GM12801 (cell line): ENCODE results near the gene HRH2.

Source experiments
- TF ChIP-seq, protein P1 (sequence below): IDR thresholded peaks from one replicate; pipeline ENCODE4 v1.5.1; 2011; ENCODE audit warnings: control low read depth; ENCODE audit not compliant: insufficient read length; ENCODE audit errors: extremely low read depth

HRH2 gene

DNA sequence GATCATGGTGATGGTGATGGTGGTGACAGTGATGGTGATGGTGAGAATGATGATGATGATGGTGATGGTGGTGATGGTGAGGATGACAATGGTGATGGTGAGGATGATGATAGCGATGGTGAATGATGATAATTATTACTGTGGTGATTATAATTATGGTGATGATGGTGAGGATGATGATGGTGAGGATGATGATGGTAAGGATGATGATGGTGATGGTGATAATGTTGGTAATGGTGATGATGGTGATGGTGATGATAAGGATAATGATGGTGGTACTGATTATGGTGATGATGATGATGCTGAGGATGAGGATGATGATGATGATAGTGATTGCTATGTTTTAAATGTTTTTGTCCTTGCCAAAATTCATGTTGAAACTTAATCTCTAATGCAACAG is 37.3 kb upstream of the HRH2 start:
- TF ChIP-seq, protein P1, sequence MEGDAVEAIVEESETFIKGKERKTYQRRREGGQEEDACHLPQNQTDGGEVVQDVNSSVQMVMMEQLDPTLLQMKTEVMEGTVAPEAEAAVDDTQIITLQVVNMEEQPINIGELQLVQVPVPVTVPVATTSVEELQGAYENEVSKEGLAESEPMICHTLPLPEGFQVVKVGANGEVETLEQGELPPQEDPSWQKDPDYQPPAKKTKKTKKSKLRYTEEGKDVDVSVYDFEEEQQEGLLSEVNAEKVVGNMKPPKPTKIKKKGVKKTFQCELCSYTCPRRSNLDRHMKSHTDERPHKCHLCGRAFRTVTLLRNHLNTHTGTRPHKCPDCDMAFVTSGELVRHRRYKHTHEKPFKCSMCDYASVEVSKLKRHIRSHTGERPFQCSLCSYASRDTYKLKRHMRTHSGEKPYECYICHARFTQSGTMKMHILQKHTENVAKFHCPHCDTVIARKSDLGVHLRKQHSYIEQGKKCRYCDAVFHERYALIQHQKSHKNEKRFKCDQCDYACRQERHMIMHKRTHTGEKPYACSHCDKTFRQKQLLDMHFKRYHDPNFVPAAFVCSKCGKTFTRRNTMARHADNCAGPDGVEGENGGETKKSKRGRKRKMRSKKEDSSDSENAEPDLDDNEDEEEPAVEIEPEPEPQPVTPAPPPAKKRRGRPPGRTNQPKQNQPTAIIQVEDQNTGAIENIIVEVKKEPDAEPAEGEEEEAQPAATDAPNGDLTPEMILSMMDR, result no peak

DNA sequence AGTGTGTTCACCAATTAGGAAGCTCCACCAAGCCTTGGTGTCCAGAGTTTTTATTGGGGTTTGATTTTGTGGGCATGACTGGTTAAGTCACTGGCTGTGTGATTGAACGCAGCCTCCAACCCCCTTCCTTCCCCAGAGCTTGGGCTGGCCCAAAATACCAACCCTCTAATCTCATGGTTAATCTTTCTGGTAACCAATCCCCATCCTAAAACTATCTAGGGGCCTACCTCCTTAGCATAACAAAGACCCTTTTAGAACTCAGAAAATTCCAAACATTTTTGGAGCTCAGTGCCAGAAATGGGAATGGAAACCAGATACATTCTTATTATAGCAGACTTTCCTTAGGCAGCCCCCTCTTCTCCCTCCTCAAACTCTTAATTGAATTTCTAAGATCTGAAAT is 35.9 kb upstream of the HRH2 start:
- TF ChIP-seq, protein P1, result no peak

DNA sequence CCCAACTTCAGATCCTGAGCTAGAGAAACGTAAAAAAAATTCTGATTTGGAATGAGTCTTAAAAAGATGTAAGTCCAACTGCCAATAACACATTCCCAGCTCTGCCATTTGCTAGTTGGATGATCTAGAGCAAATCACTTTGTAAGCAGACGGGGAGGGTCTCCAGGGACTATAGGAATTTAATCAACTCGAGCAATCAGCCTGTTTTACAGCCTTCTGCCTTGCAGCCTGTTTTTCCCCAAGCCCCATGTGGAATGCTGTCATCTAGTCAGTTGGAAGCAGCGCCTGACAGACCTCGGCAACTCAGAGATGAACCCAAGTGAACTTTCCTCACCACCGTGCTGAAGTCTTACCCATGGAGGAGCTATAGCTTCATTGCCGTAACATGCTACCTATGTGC is 34.8 kb upstream of the HRH2 start:
- TF ChIP-seq, protein P1, result no peak

DNA sequence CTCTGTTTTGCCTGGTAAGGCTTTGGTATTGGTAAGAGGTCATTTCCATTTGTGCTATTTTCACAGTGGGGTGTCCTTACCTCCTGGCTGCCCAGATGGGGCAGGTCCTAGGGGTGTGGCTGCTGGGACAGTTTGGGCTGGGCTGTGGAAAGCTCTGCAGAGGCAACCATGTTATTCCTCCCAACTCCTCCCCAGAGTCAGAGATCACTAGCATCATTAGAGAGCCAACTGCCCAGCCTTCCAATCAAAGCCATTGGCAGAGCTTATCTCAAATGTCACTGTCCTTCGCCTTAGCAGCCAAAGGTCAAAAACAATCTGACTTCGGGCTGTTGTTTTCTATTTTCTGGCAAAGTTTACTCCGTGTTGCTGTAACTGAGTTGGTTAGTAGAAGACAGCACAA is 33.6 kb upstream of the HRH2 start:
- TF ChIP-seq, protein P1, result no peak

DNA sequence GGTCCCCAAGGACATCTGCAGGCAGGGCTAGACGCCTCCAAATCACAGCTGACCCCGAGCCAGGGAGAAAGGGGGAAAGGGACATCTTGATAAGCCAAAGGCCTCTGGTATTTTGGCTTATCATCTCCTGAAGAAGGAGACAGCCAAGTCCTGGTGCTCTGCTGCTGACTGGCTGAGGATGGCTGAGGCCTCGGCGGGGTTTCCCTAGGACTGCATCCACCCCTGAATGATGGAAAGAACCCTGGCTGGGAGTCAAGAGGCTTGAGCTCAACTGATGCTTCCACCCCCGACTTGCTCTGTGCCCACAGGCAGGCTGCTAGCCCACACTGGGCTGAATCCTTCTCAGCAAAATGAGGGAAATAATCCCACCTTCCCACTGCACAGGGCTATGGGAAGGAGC is 30.9 kb upstream of the HRH2 start:
- TF ChIP-seq, protein P1, result no peak

DNA sequence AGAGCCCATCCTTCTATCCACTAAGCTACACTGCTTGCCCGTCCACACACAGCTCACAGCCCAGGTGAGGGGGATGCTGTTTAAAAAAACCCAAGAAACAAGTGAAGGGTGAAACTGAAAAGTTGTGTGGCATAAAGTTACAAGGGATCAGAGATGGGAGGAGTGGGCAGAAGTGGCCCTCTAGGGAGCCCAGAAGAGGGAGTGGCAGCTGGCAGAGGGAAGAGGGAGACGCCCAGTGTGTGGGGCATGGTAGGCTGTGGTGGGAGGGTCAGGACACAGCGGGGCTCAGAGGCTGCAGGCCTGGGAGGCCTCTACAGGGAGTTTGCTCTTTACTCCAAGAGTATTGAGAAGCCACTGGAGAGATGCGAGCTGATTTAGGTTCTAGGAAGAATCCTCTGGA is 30.1 kb upstream of the HRH2 start:
- TF ChIP-seq, protein P1, result no peak

DNA sequence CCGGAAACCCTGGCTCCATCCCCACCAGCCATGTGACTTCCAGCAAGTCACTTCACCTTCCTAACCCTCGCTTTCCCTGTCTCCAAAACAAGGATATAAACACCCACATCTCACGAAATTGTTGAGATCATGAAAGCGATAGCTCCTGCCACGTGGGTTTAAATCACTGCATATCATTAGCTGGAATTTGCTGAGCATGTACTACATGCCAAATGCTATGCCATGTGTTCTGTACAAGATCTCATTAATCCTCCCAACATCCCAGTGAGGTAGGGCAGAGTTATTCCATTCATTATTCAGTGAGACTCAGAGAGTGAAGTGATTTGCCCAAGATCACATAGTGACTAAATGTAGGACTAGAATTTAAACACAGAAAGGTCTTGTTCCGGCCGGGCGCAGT is 29.2 kb upstream of the HRH2 start:
- TF ChIP-seq, protein P1, result no peak

DNA sequence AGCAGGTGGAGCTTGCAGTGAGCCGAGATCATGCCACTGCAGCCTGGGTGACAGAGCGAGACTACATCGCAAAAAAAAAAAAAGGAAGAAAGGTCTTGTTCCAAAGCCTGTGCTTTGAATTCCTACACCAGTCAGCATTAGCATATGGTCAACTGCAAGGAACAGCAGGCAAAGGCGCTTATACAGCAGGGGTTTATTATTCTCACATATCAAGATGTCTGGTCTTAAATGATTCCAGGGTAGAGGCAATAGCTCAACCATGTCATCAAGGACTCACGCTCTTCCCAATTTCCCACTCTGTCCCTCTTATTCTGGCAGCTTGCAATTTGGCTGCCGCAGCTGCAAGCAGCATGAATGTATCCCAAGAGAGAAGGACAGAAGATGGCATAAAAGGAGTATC is 28.6 kb upstream of the HRH2 start:
- TF ChIP-seq, protein P1, result no peak
